ENCODE data around the gene WDR90. TPM values are rescaled to one million over a fixed set of nuclear protein-coding genes. Genes with fewer than 3 reads are reported as not detected.
A peak's percentile ranks its signal among the peaks of the same experiment; 100 is the strongest.

The WDR90 gene
- total RNA-seq, 1 donor from 2014 or later = 21.2 TPM

GRCh38 chr16:708959-709358, 59.8 kb downstream of the WDR90 start:
- Mint-ChIP-seq H3K9me3 (ENCODE audit: unreplicated experiment) (peaks cover 3% of the 10 kb centered on the region), H3K4me3 (ENCODE audit: unreplicated experiment) (no peak overlapping the region), H3K4me1 (ENCODE audit: low read depth, unreplicated experiment) (peaks cover 8% of the 10 kb centered on the region), H3K27ac (ENCODE audit: unreplicated experiment) (no peak overlapping the region), H3K36me3 (ENCODE audit: low read depth, unreplicated experiment) (no peaks in the 10 kb centered on the region), H3K27me3 (ENCODE audit: low read depth, unreplicated experiment) (peaks cover 24% of the 10 kb centered on the region)
- DNase-seq (ENCODE audit: low read depth) (no peak), FAIRE-seq (no peak)
- Histone ChIP-seq H2AFZ (ENCODE audit: low read depth, low read length) (no peak overlapping the region), H3K27ac (ENCODE audit: low read depth, low read length) (no peak overlapping the region), H3K27me3 (ENCODE audit: insufficient read depth, low read length) (peaks cover 15% of the 10 kb centered on the region), H4K20me1 (ENCODE audit: insufficient read depth, low read length) (peaks cover 15% of the 10 kb centered on the region), H3K4me1 (ENCODE audit: insufficient read depth, low read length) (peaks cover 18% of the 10 kb centered on the region), H3K9me3 (ENCODE audit: insufficient read depth, low read depth, low read length) (no peaks in the 10 kb centered on the region), H3K4me2 (ENCODE audit: low read length) (no peak overlapping the region), H3K36me3 (ENCODE audit: insufficient read depth, low read length) (no peaks in the 10 kb centered on the region), H3K4me3 (ENCODE audit: insufficient read depth, low read depth, low read length) (no peak overlapping the region), H3K79me2 (ENCODE audit: insufficient read depth, low read length) (no peaks in the 10 kb centered on the region), H3K9ac (ENCODE audit: low read length) (no peak overlapping the region)
- TF ChIP-seq CTCF (IDR thresholded peaks at IDR 0.05; ENCODE audit: insufficient read depth, low read depth, low read length) (no peak), EZH2 (IDR thresholded peaks at IDR 0.05; ENCODE audit: insufficient read depth, low read length) (no peak)

- peaks cover 15% of the 10 kb centered on the region for H3K27me3 ChIP-seq (ENCODE audit: insufficient read depth, low read length)
- no peaks in the 10 kb centered on the region for H3K36me3 ChIP-seq (ENCODE audit: insufficient read depth, low read length)
- no peak for TF ChIP-seq CTCF (IDR thresholded peaks at IDR 0.05; ENCODE audit: insufficient read depth, low read depth, low read length)
- no peak for TF ChIP-seq EZH2 (IDR thresholded peaks at IDR 0.05; ENCODE audit: insufficient read depth, low read length)
- Mint-ChIP-seq H3K36me3 (ENCODE audit: low read depth, unreplicated experiment) (no peaks in the 10 kb centered on the region), H3K9me3 (ENCODE audit: unreplicated experiment) (peaks cover 3% of the 10 kb centered on the region), H3K27ac (ENCODE audit: unreplicated experiment) (peak overlapping the region; percentile 53), H3K4me3 (ENCODE audit: unreplicated experiment) (no peak overlapping the region), H3K4me1 (ENCODE audit: low read depth, unreplicated experiment) (peaks cover 8% of the 10 kb centered on the region), H3K27me3 (ENCODE audit: low read depth, unreplicated experiment) (peaks cover 23% of the 10 kb centered on the region)
- no peak overlapping the region for H3K4me3 ChIP-seq (ENCODE audit: insufficient read depth, low read depth, low read length)
- peaks cover 6% of the 10 kb centered on the region for H4K20me1 ChIP-seq (ENCODE audit: insufficient read depth, low read length)
- DNase-seq (ENCODE audit: low read depth) (peak; percentile 84), FAIRE-seq (no peak)
- H3K79me2 ChIP-seq (ENCODE audit: insufficient read depth, low read length) = no peaks in the 10 kb centered on the region
- peak overlapping the region; percentile 47 for H3K9ac ChIP-seq (ENCODE audit: low read length)
- peaks cover 24% of the 10 kb centered on the region for H3K4me1 ChIP-seq (ENCODE audit: insufficient read depth, low read length)
- no peak overlapping the region for H3K27ac ChIP-seq (ENCODE audit: low read depth, low read length)
- H3K4me2 ChIP-seq (ENCODE audit: low read length) = peak overlapping the region; percentile 81
- H3K9me3 ChIP-seq (ENCODE audit: insufficient read depth, low read depth, low read length) = no peaks in the 10 kb centered on the region
- H2AFZ ChIP-seq (ENCODE audit: low read depth, low read length) = no peak overlapping the region
These were observed 60.7 kb downstream of the WDR90 start for GRCh38 chr16:709566-710499.
